ENCODE results near the gene DHX30. TPM values are rescaled to one million over a fixed set of nuclear protein-coding genes. Genes with fewer than 3 reads are reported as not detected.

DHX30 gene
- total and polyA plus RNA-seq, 2 experiments from 2014 or later = 47.8 to 51.3 TPM

DNA sequence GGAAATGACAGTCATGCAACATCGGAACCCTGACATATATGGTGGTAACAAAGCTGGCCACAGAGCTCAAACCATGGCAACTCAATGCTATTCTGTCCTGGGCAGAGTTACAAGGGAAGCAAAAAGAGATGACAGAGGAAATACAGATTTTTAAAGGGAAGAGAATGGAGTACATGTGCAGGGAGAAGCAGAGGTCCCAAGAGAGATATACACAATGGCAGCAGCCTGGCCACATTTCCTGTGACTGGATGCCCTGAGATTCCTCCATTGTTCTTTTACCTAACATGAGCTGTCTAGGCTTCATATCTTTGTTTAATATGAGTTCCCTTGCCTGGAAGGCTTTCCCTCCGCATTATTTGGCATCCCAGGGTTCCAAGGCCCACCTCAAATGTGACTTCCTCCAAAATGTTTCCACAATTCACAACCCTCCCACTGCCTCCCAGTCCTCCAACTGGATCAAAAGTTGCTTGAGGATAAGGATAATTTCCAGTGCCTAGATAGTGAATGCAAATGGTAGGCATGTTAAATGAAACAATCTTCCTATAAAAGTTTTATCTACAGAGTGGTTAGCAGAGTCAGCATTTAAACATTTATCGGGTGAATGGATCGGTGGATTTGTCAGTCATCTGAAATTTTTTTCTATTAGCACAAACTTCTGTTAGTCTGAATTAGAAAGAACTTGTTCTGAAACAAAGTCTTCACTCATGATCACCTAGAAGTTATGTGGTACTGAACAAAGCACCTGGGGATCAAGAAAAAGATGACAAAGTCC is 86.2 kb downstream of the DHX30 start:
- Histone ChIP-seq H3K9me2 (replicated peaks; ENCODE audit: insufficient read depth) (no peaks in the 10 kb centered on the region), H3K4me2 (no peak overlapping the region), H3K79me2 (peaks cover 4% of the 10 kb centered on the region), H4K20me1 (ENCODE audit: insufficient read depth, poor library complexity, severe bottlenecking) (no peaks in the 10 kb centered on the region), H3K9me3 (ENCODE audit: low read depth) (no peaks in the 10 kb centered on the region), H3K36me3 (replicated peaks; ENCODE audit: insufficient read depth, low read depth) (no peaks in the 10 kb centered on the region), H3K27ac (no peak overlapping the region), H3K27me3 (no peaks in the 10 kb centered on the region), H3K4me3 (no peak overlapping the region), H2AFZ (no peak overlapping the region), H3K4me1 (ENCODE audit: insufficient read depth) (no peaks in the 10 kb centered on the region)
- 90% methylated on average over 4 of the region's 4 CpGs for WGBS (ENCODE audit: low lambda C conversion rate, missing lambda C conversion rate)
- DNase-seq (ENCODE audit: low spot score) = no peak
- no peak for TF ChIP-seq EZH2 (IDR thresholded peaks at IDR 0.05; ENCODE audit: borderline replicate concordance)
- TF ChIP-seq, protein P1, sequence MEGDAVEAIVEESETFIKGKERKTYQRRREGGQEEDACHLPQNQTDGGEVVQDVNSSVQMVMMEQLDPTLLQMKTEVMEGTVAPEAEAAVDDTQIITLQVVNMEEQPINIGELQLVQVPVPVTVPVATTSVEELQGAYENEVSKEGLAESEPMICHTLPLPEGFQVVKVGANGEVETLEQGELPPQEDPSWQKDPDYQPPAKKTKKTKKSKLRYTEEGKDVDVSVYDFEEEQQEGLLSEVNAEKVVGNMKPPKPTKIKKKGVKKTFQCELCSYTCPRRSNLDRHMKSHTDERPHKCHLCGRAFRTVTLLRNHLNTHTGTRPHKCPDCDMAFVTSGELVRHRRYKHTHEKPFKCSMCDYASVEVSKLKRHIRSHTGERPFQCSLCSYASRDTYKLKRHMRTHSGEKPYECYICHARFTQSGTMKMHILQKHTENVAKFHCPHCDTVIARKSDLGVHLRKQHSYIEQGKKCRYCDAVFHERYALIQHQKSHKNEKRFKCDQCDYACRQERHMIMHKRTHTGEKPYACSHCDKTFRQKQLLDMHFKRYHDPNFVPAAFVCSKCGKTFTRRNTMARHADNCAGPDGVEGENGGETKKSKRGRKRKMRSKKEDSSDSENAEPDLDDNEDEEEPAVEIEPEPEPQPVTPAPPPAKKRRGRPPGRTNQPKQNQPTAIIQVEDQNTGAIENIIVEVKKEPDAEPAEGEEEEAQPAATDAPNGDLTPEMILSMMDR (IDR thresholded peaks at IDR 0.05; ENCODE audit: poor library complexity) = no peak

DNA sequence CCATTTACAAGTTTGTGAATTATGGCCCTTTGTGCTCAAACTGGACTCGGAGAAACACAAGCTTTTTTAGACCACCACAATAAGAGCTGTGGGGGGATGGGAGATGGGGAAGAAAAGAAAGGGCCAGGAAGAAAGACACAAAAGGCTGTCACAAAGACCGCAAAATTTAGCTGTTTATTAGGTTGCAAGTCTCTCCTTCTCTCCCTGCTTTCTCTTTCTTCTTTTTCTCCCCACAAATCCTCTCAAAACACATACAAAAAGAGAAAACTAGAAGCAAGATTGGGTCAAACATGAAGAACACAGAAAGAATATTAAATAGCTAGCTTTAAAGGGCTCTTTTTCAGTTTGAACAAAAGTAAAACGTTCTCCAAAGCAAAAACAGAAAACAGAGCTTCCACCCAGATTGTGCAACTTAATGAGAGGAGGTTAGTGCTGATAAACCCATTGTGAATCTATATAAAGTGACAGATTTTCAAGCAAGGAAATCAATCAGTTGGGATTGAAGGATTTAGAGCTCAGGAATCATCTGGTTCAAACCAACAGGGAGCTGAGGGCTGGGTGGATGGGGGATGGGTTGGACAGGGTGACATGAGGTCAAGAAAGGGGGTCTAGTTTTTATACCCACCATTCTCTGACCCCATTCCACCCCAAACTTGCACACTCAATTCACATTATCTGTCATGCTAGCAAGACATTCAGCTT is 87.3 kb downstream of the DHX30 start:
- Histone ChIP-seq H3K27me3 (no peaks in the 10 kb centered on the region), H3K9me2 (replicated peaks; ENCODE audit: insufficient read depth) (no peaks in the 10 kb centered on the region), H3K27ac (peak overlapping the region; percentile 5), H3K4me3 (no peak overlapping the region), H2AFZ (no peak overlapping the region), H3K4me1 (ENCODE audit: insufficient read depth) (no peaks in the 10 kb centered on the region), H3K79me2 (peaks cover 4% of the 10 kb centered on the region), H3K9me3 (ENCODE audit: low read depth) (no peaks in the 10 kb centered on the region), H3K4me2 (no peak overlapping the region), H3K36me3 (replicated peaks; ENCODE audit: insufficient read depth, low read depth) (no peaks in the 10 kb centered on the region), H4K20me1 (ENCODE audit: insufficient read depth, poor library complexity, severe bottlenecking) (no peaks in the 10 kb centered on the region)
- TF ChIP-seq EZH2 (IDR thresholded peaks at IDR 0.05; ENCODE audit: borderline replicate concordance) (no peak), EZH2phosphoT487 (IDR thresholded peaks at IDR 0.05; ENCODE audit: low read depth, severe bottlenecking, unreplicated experiment) (no peak)
- TF ChIP-seq, protein P1 (IDR thresholded peaks at IDR 0.05; ENCODE audit: poor library complexity) = no peak
- 50% methylated on average over 3 of the region's 3 CpGs for WGBS (ENCODE audit: low lambda C conversion rate, missing lambda C conversion rate)
- DNase-seq (ENCODE audit: low spot score) = no peak

DNA sequence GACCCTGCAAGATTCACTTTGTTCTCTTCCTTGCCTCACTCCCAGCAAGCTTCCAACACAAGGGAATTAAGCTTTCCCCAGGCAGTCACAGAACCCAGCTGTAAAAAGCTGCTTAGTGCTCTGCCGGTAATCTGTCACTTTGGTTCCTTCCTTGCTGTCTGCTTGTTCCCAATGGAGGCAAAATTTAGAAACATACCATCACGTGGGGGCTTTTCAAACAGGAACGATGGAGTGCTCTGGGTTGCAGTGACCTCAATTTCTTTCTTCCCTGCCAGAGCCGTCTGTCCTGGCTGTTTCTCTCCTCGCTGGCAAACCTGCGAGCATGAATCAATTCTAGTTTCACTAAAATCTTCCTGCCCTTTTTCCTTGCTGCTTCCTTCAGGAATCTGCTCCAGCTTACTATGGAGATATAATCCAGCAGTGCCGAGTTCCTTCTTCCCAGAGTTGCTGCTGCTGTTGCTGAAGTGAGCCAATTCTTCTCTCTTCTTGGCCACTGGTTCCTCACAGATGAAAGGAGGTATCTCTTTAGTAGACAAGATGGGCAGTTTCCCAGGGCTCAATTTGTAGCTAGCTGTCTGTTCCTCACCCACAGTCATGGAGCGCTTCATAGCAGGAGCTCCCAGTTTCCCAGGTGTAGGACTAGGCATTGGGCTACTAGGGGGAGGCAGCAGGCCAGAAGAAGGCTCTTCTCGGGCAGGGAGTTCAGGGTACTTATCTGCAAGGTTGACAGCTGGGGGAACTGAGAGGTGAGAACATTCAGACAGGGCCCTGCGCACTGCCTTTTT is 88.1 kb downstream of the DHX30 start:
- no peak for DNase-seq (ENCODE audit: low spot score)
- Histone ChIP-seq H3K4me3 (no peak overlapping the region), H3K79me2 (peaks cover 4% of the 10 kb centered on the region), H3K9me3 (ENCODE audit: low read depth) (no peaks in the 10 kb centered on the region), H3K4me2 (no peak overlapping the region), H3K9me2 (replicated peaks; ENCODE audit: insufficient read depth) (no peaks in the 10 kb centered on the region), H4K20me1 (ENCODE audit: insufficient read depth, poor library complexity, severe bottlenecking) (no peaks in the 10 kb centered on the region), H3K4me1 (ENCODE audit: insufficient read depth) (no peaks in the 10 kb centered on the region), H3K27me3 (no peaks in the 10 kb centered on the region), H3K36me3 (replicated peaks; ENCODE audit: insufficient read depth, low read depth) (no peaks in the 10 kb centered on the region), H3K27ac (no peak overlapping the region), H2AFZ (no peak overlapping the region)
- 63% methylated on average over 10 of the region's 10 CpGs for whole genome bisulfite sequencing (ENCODE audit: low lambda C conversion rate, missing lambda C conversion rate)
- TF ChIP-seq, protein P1 (IDR thresholded peaks at IDR 0.05; ENCODE audit: poor library complexity) = no peak
- no peak for TF ChIP-seq EZH2phosphoT487 (IDR thresholded peaks at IDR 0.05; ENCODE audit: low read depth, severe bottlenecking, unreplicated experiment)
- TF ChIP-seq EZH2 (IDR thresholded peaks at IDR 0.05; ENCODE audit: borderline replicate concordance) = no peak
